MM.1S (cell line): ENCODE measurements around the gene DHRS3.

Source experiments
- DNase-seq: peaks from one replicate; pipeline ENCODE4 v3.0.0-alpha.2; 2015
- H2AFZ ChIP-seq: fragments of 300-600 bp; sonication (generic); 2 replicates; pipeline ENCODE4 v1.6.0; 2016; ENCODE audit warnings: antibody characterized with exemption, low read length
- H3F3A ChIP-seq: fragments of 300-600 bp; sonication (generic); 2 replicates; pipeline ENCODE4 v1.6.1; 2016; ENCODE audit warnings: mild to moderate bottlenecking, antibody characterized with exemption, low read length, moderate library complexity, mixed read lengths; ENCODE audit not compliant: insufficient read depth
- H3K27ac ChIP-seq: fragments of 300-600 bp; sonication (generic); 2 replicates; pipeline ENCODE4 v1.5.1; 2016; ENCODE audit warnings: mild to moderate bottlenecking, low read length
- H3K27me3 ChIP-seq: fragments of 300-600 bp; sonication (generic); replicated peaks from 2 replicates; pipeline ENCODE4 v1.6.0; 2016; ENCODE audit warnings: low read length; ENCODE audit not compliant: insufficient read depth
- H3K36me3 ChIP-seq: fragments of 300-600 bp; sonication (generic); replicated peaks from 2 replicates; pipeline ENCODE4 v1.6.1; 2016; ENCODE audit warnings: mild to moderate bottlenecking, low read length, mixed read lengths; ENCODE audit not compliant: insufficient read depth
- H3K4me1 ChIP-seq: fragments of 300-600 bp; sonication (generic); 2 replicates; pipeline ENCODE4 v1.6.1; 2016; ENCODE audit warnings: low read length, mixed read lengths
- H3K4me2 ChIP-seq: fragments of 300-600 bp; sonication (generic); 2 replicates; pipeline ENCODE4 v1.6.0; 2016; ENCODE audit warnings: low read depth, low read length
- H3K4me3 ChIP-seq: fragments of 300-600 bp; sonication (generic); 2 replicates; pipeline ENCODE4 v1.5.1; 2016; ENCODE audit warnings: low read length, mixed read lengths
- H3K79me2 ChIP-seq: fragments of 300-600 bp; sonication (generic); 2 replicates; pipeline ENCODE4 v1.6.1; 2016; ENCODE audit warnings: mixed run types, low read length, mixed read lengths
- H3K9ac ChIP-seq: fragments of 300-600 bp; sonication (generic); 2 replicates; pipeline ENCODE4 v1.6.1; 2016; ENCODE audit warnings: low read length, mixed read lengths
- H3K9me2 ChIP-seq: fragments of 300-600 bp; sonication (generic); replicated peaks from 2 replicates; pipeline ENCODE4 v1.6.1; 2016; ENCODE audit warnings: mild to moderate bottlenecking, low read length, mixed read lengths; ENCODE audit not compliant: insufficient read depth
- H3K9me3 ChIP-seq: fragments of 300-600 bp; sonication (generic); replicated peaks from 2 replicates; pipeline ENCODE4 v1.6.1; 2016; ENCODE audit warnings: mild to moderate bottlenecking, low read length, mixed read lengths; ENCODE audit not compliant: insufficient read depth
- H4K20me1 ChIP-seq: fragments of 300-600 bp; sonication (generic); 2 replicates; pipeline ENCODE4 v1.6.1; 2016; ENCODE audit warnings: mild to moderate bottlenecking, low read length, moderate library complexity, mixed read lengths; ENCODE audit not compliant: insufficient read depth
- CTCF ChIP-seq: fragments of 300-600 bp; sonication (generic); IDR thresholded peaks from 2 replicates; pipeline ENCODE4 v1.5.1; 2016; ENCODE audit warnings: antibody characterized with exemption, low read length, mixed read lengths
- EZH2 ChIP-seq: fragments of 300-600 bp; sonication (generic); optimal IDR thresholded peaks from 2 replicates; pipeline ENCODE3; 2017; ENCODE audit warnings: low read depth, mild to moderate bottlenecking, antibody characterized with exemption, low read length, mixed read lengths
- EZH2phosphoT487 ChIP-seq: fragments of 300-600 bp; sonication (generic); IDR thresholded peaks from 2 replicates; pipeline ENCODE4 v1.6.1; 2018; ENCODE audit warnings: antibody characterized with exemption, low read length

DHRS3 gene

GRCh38 chr1:12537906-12538461 is 80.0 kb downstream of the DHRS3 start:
- H3K36me3 ChIP-seq: no peaks in the 10 kb centered on the region
- H3K4me2 ChIP-seq: no peak overlapping the region
- no peaks in the 10 kb centered on the region for H3K27me3 ChIP-seq
- H3K9me2 ChIP-seq: no peaks in the 10 kb centered on the region
- DNase-seq: no peak
- H3K4me1 ChIP-seq: no peaks in the 10 kb centered on the region
- no peaks in the 10 kb centered on the region for H3K79me2 ChIP-seq
- H4K20me1 ChIP-seq: no peaks in the 10 kb centered on the region
- TF ChIP-seq EZH2: no peak
- no peak for TF ChIP-seq CTCF
- no peak overlapping the region for H3K27ac ChIP-seq
- H3F3A ChIP-seq: no peaks in the 10 kb centered on the region
- H3K9me3 ChIP-seq: no peaks in the 10 kb centered on the region
- no peak overlapping the region for H3K9ac ChIP-seq
- no peak overlapping the region for H3K4me3 ChIP-seq
- H2AFZ ChIP-seq: no peak overlapping the region

- no peak for DNase-seq
- no peaks in the 10 kb centered on the region for H3K9me2 ChIP-seq
Observed at GRCh38 chr1:12537294-12537693, 80.7 kb downstream of the DHRS3 start.

GRCh38 chr1:12536023-12536639 is 81.9 kb downstream of the DHRS3 start:
- Histone ChIP-seq H4K20me1 (no peaks in the 10 kb centered on the region), H3K36me3 (no peaks in the 10 kb centered on the region), H3K4me2 (no peak overlapping the region), H3K9ac (no peak overlapping the region), H3K27ac (no peak overlapping the region), H3K79me2 (no peaks in the 10 kb centered on the region), H3K27me3 (no peaks in the 10 kb centered on the region), H3K9me2 (no peaks in the 10 kb centered on the region), H3K4me1 (no peaks in the 10 kb centered on the region), H3K4me3 (no peak overlapping the region), H3K9me3 (no peaks in the 10 kb centered on the region), H3F3A (no peaks in the 10 kb centered on the region), H2AFZ (no peak overlapping the region)
- DNase-seq: no peak
- no peak for TF ChIP-seq EZH2
- no peak for TF ChIP-seq CTCF
- TF ChIP-seq EZH2phosphoT487: no peak

More at GRCh38 chr1:12537294-12537693, 80.7 kb downstream of the DHRS3 start:
- Histone ChIP-seq H3F3A (no peaks in the 10 kb centered on the region), H2AFZ (no peak overlapping the region), H3K4me3 (no peak overlapping the region), H3K27me3 (no peaks in the 10 kb centered on the region), H3K27ac (no peak overlapping the region), H3K9ac (no peak overlapping the region), H3K4me1 (no peaks in the 10 kb centered on the region), H3K9me3 (no peaks in the 10 kb centered on the region), H3K4me2 (no peak overlapping the region), H3K79me2 (no peaks in the 10 kb centered on the region), H4K20me1 (no peaks in the 10 kb centered on the region), H3K36me3 (no peaks in the 10 kb centered on the region)
- TF ChIP-seq EZH2phosphoT487: no peak
- TF ChIP-seq EZH2: no peak
- no peak for TF ChIP-seq CTCF
